GM12875 (cell line): Measurements from ENCODE around the gene RHPN2.
A peak's percentile ranks its signal among the peaks of the same experiment; 100 is the strongest.

Experiments
- H3K4me3 ChIP-seq: one replicate; pipeline ENCODE4 v1.5.1; 2011; ENCODE audit warnings: low read depth, low read length, control low read depth
- TF ChIP-seq, protein P1 (sequence below): IDR thresholded peaks from 2 replicates; pipeline ENCODE4 v1.5.1; 2011; ENCODE audit warnings: low read depth, mild to moderate bottlenecking, control low read depth, inconsistent platforms, low read length, moderate library complexity, borderline replicate concordance; ENCODE audit not compliant: insufficient read depth

The RHPN2 gene

DNA sequence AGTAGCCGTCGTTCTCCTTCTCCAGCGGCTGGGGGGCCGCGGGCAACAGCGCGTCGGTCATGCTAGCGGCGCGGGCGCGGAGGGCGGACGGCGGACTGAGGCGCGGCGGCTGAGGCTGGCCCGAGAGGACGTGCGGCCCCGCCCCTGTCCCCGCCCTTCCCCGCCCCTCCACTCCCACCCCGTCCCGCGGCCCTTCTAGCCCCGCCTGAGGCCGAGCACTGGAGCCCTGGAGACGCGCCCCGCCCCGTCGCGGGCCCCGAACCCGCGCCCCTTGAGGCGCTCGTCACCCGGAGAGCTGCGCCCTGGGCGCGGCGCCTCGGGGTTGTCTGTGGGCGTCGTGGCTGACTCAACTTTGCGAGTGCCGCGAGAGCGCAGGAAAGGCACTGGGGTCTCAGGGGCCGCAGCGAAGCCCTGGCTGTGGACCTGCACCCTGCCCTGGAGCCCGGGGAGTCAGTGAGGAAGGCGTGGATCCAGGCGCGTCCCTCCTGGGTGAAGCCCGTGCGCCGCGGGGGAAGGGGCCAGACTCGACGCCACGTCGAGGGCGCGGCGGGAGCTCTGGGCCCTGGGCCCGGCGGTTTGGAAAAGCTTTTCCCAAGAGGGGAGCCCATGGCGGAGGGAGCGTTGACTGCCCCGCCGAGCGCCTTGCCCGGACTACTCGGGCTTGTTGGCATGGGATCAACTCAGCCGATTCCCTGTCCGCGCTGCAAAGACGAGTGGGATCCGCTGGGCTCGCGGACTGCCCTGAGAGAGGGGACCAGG is at the start of gene RHPN2:
RHPN2 (minus strand) TSS at position 97 of the 759 bp plus-strand sequence; CDS start at position 61, 36 bp downstream.
- TF ChIP-seq, protein P1, sequence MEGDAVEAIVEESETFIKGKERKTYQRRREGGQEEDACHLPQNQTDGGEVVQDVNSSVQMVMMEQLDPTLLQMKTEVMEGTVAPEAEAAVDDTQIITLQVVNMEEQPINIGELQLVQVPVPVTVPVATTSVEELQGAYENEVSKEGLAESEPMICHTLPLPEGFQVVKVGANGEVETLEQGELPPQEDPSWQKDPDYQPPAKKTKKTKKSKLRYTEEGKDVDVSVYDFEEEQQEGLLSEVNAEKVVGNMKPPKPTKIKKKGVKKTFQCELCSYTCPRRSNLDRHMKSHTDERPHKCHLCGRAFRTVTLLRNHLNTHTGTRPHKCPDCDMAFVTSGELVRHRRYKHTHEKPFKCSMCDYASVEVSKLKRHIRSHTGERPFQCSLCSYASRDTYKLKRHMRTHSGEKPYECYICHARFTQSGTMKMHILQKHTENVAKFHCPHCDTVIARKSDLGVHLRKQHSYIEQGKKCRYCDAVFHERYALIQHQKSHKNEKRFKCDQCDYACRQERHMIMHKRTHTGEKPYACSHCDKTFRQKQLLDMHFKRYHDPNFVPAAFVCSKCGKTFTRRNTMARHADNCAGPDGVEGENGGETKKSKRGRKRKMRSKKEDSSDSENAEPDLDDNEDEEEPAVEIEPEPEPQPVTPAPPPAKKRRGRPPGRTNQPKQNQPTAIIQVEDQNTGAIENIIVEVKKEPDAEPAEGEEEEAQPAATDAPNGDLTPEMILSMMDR = no peak

DNA sequence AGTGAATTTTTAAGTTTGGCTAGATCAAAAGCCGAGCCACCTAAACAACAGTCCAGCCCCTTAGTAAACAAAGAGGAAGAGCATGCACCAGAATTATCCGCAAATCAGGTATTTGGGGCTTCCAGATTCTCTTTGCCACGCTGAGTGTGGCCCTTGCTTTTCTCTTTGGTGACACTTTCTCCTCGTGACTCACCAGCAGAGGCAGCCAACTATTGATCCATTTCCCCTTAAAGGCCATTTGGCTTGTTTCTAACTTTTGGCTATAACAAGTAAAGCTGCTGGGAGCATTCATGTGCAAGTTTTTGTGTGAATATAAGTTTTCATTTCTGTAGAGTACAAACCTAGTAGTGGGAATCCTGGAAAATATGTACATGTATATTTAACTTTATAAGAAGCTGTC is 49.6 kb upstream of the RHPN2 start:
- TF ChIP-seq, protein P1 = no peak
- H3K4me3 ChIP-seq = no peak overlapping the region

More for the DNA sequence above, at the start of gene RHPN2:
- H3K4me3 ChIP-seq = peak within 1 kb of the TSS; percentile 40

DNA sequence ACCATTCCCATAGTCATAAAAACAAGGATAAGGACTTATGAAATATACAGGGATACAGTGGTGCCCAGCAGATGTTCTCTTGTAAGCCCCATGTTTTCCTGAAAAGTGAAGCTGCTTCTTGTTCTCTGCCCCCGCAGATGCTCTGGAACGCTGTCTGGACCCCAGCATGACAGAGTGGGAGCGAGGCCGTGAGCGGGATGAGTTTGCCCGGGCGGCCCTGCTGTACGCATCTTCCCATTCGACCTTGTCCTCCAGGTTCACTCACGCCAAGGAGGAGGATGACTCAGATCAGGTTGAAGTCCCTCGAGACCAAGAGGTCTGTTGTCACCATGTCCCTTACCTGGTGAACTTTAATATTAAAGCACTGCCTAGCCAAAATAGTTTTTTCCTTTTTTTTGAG is 46.9 kb upstream of the RHPN2 start:
- TF ChIP-seq, protein P1 = no peak
- no peak overlapping the region for H3K4me3 ChIP-seq

DNA sequence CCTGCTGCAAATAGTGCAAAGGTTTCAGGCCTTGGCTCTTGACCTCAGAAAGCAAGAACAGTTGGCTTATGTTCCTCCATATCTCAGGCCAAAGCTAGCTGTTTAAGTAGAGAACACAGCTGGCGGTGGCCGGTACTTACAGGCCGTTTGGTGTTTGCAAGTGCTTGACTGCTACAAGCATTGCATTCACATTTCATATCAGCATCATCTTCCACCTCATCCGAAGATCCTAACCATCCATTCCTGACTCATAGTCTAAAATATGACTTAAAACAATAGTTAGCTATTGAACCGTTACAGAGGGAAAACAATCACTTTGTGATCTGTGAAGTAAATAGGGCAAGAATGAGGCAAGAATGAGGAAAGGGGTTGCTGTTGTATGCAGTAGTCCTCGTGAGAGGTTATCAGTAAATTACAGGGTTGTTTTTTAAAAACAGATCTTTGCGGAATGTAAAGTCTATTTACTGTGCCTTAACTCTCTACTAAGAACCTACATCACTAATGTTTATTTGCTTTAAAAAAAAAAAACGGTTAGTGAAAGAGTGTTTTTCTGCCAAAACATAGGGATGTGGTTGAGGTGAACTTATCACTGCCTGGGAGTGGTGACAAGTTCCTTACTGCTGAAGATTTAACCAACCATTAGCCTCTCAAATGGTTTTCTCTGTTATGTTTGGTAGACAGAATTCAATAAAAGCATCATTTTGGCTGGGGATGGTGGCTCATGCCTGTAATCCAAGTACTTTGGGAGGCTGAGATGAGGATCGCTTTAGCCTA is 45.6 kb upstream of the RHPN2 start:
- TF ChIP-seq, protein P1 = no peak
- H3K4me3 ChIP-seq = no peak overlapping the region

DNA sequence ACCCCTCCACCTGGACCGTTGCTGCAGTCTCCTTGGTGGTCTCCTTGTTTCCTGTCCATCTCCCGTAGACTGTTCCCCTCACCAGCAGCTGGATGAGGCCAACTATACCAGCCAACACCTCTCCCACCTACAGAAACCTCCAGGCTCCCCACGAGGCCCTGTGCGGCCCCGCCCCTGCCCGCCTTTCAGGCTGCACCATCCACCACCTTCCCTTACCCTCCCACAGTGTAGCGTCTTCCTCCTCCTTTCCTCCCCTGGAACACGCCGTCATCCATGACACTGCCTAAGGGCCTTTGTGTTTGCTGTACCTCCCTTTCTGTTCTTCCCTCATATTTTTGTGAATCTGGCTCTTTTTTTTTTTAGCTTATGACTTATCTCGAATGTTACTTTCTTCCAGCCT is 43.5 kb upstream of the RHPN2 start:
- TF ChIP-seq, protein P1 = no peak
- H3K4me3 ChIP-seq = no peak overlapping the region

DNA sequence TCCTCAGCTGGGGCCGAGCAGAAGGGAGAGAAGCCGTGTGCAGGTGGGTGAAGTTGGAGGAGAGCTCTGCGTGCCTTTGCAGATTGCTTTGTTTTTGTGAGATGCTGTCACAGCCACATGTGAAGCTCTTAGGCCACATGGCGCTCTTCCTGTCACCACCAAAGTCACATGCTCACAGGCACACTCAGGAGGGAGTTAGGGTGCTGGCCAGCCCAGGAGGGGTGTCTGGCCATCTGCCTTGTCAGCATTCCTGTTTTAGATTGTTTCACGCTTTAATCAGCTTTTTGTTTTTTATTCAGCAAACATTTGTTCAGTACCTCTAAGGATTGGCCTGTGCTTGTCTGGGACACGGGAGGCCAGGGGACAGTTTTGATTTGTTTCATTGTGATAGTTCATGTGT is 38.2 kb upstream of the RHPN2 start:
- TF ChIP-seq, protein P1 = no peak
- H3K4me3 ChIP-seq = no peak overlapping the region
